ENCODE measurements around the gene DNAI2. TPM values are rescaled to one million over a fixed set of nuclear protein-coding genes. Genes with fewer than 3 reads are reported as not detected.

The DNAI2 gene
- total RNA-seq, 1 experiment from 2014 or later: 0.26 TPM

DNA sequence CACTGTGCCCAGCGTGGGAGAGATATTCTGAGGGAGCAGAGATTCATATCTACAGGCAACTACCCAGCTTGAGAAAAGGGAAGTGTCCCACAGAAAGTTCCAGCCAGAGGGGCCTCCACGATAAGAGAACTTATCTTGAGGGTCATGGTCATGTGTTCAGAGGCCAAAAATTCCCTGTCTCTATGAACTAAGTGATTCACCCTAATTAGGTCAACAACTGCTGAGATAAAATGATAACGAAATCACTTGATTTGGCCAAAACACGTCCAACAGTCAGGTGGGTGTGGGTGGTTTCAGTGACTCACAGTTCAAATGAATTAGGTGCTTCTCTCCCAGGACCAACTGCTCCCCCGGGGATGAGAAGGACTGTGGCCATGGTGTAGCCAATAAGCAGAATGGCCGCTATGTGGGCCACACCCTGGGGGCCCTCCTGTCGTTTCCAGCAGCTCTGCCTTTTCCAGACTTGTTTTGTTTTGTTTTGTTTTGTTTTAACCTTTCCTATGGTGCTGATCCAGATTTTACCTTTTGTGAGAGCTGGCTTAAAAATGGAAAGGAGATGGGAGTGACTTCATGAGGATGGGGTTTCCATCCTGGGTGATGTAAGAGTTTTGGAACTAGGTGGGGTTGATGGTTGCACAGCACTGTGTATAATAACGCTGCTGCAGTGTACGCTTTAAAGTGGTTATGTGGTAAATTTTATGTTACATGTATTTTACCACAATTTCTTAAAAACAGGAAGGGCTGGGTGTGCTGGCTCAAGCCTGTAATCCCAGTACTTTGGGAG lies 8.7 kb downstream of the DNAI2 start:
- POLR2A ChIA-PET: no interaction called here

DNA sequence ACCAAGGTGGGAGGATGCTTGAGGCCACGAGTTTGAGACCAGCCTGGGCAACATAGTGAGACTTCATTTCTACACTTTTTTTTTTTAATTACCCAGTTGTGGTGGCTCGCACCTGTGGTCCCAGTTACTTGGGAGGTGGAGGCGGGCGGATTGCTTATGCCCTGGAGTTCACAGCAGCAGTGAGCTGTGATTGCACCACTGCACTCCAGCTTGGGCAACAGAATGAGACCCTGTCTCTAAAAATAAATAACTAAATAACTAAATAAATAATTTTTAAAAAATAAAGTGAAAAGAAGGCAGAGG lies 9.3 kb downstream of the DNAI2 start:
- H3K9me3 Mint-ChIP-seq: no peaks in the 10 kb centered on the region
- CTCF ChIA-PET: interaction anchor here (0.6 to 5.3 kb wide), 2 partner anchors 8 to 14 kb away, joined by 5 to 112 read pairs; no protein-coding TSS in a partner anchor
- DNase-seq (ENCODE audit: low spot score) (no peak), ATAC-seq (no peak)
- TF ChIP-seq TEAD4 (CRISPR knock-in tag; IDR thresholded peaks at IDR 0.05): no peak
- TF ChIP-seq HMGA2 (CRISPR knock-in tag; IDR thresholded peaks at IDR 0.05): no peak
- TF ChIP-seq OVOL2 (CRISPR knock-in tag; IDR thresholded peaks at IDR 0.05; ENCODE audit: borderline replicate concordance): no peak
- no peak for TF ChIP-seq MXD4 (CRISPR knock-in tag; IDR thresholded peaks at IDR 0.05; ENCODE audit: borderline replicate concordance)
- no peak for TF ChIP-seq ETV6 (CRISPR knock-in tag; IDR thresholded peaks at IDR 0.05)
- TF ChIP-seq, protein P1, sequence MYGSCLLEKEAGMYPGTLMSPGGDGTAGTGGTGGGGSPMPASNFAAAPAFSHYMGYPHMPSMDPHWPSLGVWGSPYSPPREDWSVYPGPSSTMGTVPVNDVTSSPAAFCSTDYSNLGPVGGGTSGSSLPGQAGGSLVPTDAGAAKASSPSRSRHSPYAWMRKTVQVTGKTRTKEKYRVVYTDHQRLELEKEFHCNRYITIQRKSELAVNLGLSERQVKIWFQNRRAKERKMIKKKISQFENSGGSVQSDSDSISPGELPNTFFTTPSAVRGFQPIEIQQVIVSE (CRISPR knock-in tag; IDR thresholded peaks at IDR 0.05; ENCODE audit: borderline replicate concordance): no peak
- no peak overlapping the region for H3K27ac Mint-ChIP-seq
- POLR2A ChIA-PET: no interaction called here
- no peaks in the 10 kb centered on the region for H3K36me3 Mint-ChIP-seq
- H3K27me3 Mint-ChIP-seq (ENCODE audit: low read depth): no peaks in the 10 kb centered on the region; the same call in 1 of the 2 replicates
- H3K4me3 Mint-ChIP-seq: no peak overlapping the region
- peaks cover 7% of the 10 kb centered on the region; the same call in 1 of the 2 replicates for H3K4me1 Mint-ChIP-seq

More for the DNA sequence above, 8.7 kb downstream of the DNAI2 start:
- TF ChIP-seq GTF2I (CRISPR knock-in tag; conservative IDR thresholded peaks at IDR 0.05) (no peak), CREM (CRISPR knock-in tag; IDR thresholded peaks at IDR 0.05) (no peak), MXD4 (CRISPR knock-in tag; IDR thresholded peaks at IDR 0.05; ENCODE audit: borderline replicate concordance) (no peak)
- TF ChIP-seq, protein P2, sequence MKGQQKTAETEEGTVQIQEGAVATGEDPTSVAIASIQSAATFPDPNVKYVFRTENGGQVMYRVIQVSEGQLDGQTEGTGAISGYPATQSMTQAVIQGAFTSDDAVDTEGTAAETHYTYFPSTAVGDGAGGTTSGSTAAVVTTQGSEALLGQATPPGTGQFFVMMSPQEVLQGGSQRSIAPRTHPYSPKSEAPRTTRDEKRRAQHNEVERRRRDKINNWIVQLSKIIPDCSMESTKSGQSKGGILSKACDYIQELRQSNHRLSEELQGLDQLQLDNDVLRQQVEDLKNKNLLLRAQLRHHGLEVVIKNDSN (CRISPR knock-in tag; IDR thresholded peaks at IDR 0.05): no peak
- TF ChIP-seq, protein P3, sequence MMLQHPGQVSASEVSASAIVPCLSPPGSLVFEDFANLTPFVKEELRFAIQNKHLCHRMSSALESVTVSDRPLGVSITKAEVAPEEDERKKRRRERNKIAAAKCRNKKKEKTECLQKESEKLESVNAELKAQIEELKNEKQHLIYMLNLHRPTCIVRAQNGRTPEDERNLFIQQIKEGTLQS (CRISPR knock-in tag; conservative IDR thresholded peaks at IDR 0.05): no peak
- TF ChIP-seq, protein P4, sequence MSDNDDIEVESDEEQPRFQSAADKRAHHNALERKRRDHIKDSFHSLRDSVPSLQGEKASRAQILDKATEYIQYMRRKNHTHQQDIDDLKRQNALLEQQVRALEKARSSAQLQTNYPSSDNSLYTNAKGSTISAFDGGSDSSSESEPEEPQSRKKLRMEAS (CRISPR knock-in tag; IDR thresholded peaks at IDR 0.05): no peak
- Mint-ChIP-seq H3K4me3 (no peak overlapping the region), H3K4me1 (peaks cover 7% of the 10 kb centered on the region; the same call in 1 of the 2 replicates), H3K27me3 (ENCODE audit: low read depth) (no peaks in the 10 kb centered on the region; the same call in 1 of the 2 replicates), H3K36me3 (no peaks in the 10 kb centered on the region), H3K9me3 (no peaks in the 10 kb centered on the region), H3K27ac (no peak overlapping the region)
- CTCF ChIA-PET: interaction anchor here (5.3 kb wide), 1 partner anchor 15 kb away, joined by 112 read pairs; no protein-coding TSS in a partner anchor
- DNase-seq (ENCODE audit: low spot score) (no peak), ATAC-seq (no peak)

DNA sequence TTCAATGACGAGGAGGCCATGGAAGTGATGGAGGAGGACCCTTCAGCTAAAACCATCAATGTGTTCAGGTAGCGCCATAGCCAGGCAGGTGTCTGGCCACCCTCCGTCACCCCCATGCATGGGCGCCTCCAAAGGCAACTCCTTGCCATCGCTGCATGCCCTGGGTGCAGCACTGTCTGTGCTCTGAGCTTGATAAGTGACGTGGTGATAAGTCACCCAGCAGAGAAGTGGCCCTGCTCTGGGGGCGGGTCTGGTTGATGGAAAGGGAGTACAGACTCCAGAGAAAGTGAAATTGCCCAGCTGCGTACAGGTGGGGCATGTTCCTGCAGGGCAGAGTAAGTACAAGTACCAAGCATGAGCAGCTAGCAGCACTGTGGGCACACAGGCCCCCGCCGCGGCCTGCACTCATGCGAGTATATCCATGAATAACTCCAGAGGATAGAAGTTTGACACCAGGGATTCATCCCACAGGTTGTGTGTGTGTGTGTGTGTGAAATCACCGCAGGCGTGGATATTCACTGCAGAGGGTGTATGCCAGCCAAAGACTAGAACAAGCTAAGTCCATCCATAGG lies 13.1 kb downstream of the DNAI2 start:
- H3K4me1 Mint-ChIP-seq: peaks cover 7% of the 10 kb centered on the region; the same call in 1 of the 2 replicates
- DNase-seq (ENCODE audit: low spot score) (no peak), ATAC-seq (no peak)
- no peak overlapping the region for H3K4me3 Mint-ChIP-seq
- CTCF ChIA-PET: interaction anchor here (0.9 to 5.3 kb wide), 2 partner anchors 10 to 75 kb away, joined by 3 to 112 read pairs; partner anchors contain the start of gene BTBD17
- TF ChIP-seq ZNF138 (CRISPR knock-in tag; conservative IDR thresholded peaks at IDR 0.05) (no peak), ZNF263 (CRISPR knock-in tag; IDR thresholded peaks at IDR 0.05; ENCODE audit: low read depth) (no peak)
- TF ChIP-seq, protein P5, sequence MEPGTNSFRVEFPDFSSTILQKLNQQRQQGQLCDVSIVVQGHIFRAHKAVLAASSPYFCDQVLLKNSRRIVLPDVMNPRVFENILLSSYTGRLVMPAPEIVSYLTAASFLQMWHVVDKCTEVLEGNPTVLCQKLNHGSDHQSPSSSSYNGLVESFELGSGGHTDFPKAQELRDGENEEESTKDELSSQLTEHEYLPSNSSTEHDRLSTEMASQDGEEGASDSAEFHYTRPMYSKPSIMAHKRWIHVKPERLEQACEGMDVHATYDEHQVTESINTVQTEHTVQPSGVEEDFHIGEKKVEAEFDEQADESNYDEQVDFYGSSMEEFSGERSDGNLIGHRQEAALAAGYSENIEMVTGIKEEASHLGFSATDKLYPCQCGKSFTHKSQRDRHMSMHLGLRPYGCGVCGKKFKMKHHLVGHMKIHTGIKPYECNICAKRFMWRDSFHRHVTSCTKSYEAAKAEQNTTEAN (CRISPR knock-in tag; IDR thresholded peaks at IDR 0.05): no peak
- no peaks in the 10 kb centered on the region for H3K9me3 Mint-ChIP-seq
- no peaks in the 10 kb centered on the region for H3K36me3 Mint-ChIP-seq
- POLR2A ChIA-PET: no interaction called here
- no peak overlapping the region for H3K27ac Mint-ChIP-seq
- no peaks in the 10 kb centered on the region; the same call in 1 of the 2 replicates for H3K27me3 Mint-ChIP-seq (ENCODE audit: low read depth)

DNA sequence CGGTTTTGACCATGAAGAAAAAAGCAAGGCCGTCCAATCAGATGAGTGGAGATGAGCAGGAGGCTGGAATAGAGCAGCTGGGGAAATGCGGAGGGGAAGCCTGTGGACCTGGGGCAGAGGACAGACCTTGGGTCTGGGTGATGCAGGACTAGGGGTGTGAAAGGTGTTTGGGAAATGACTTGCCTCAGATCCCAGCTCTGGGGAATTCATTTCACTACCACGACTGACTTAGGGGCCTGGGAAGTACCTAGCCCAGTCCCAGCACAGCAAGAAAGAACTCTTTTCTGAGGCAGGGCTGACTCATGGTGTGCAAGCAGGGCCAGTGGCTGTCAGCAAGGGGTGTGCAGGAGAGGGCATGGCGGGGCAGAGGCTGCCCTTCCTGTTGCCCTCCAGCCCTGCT lies 14.8 kb downstream of the DNAI2 start:
- Mint-ChIP-seq H3K4me3 (no peak overlapping the region), H3K9me3 (no peaks in the 10 kb centered on the region), H3K36me3 (no peaks in the 10 kb centered on the region), H3K4me1 (peaks cover 7% of the 10 kb centered on the region; the same call in 1 of the 2 replicates), H3K27ac (no peak overlapping the region), H3K27me3 (ENCODE audit: low read depth) (no peaks in the 10 kb centered on the region; the same call in 1 of the 2 replicates)
- ATAC-seq: no peak
- no peak for DNase-seq (ENCODE audit: low spot score)
- CTCF ChIA-PET: no interaction called here
- POLR2A ChIA-PET: no interaction called here
- TF ChIP-seq, protein P6, sequence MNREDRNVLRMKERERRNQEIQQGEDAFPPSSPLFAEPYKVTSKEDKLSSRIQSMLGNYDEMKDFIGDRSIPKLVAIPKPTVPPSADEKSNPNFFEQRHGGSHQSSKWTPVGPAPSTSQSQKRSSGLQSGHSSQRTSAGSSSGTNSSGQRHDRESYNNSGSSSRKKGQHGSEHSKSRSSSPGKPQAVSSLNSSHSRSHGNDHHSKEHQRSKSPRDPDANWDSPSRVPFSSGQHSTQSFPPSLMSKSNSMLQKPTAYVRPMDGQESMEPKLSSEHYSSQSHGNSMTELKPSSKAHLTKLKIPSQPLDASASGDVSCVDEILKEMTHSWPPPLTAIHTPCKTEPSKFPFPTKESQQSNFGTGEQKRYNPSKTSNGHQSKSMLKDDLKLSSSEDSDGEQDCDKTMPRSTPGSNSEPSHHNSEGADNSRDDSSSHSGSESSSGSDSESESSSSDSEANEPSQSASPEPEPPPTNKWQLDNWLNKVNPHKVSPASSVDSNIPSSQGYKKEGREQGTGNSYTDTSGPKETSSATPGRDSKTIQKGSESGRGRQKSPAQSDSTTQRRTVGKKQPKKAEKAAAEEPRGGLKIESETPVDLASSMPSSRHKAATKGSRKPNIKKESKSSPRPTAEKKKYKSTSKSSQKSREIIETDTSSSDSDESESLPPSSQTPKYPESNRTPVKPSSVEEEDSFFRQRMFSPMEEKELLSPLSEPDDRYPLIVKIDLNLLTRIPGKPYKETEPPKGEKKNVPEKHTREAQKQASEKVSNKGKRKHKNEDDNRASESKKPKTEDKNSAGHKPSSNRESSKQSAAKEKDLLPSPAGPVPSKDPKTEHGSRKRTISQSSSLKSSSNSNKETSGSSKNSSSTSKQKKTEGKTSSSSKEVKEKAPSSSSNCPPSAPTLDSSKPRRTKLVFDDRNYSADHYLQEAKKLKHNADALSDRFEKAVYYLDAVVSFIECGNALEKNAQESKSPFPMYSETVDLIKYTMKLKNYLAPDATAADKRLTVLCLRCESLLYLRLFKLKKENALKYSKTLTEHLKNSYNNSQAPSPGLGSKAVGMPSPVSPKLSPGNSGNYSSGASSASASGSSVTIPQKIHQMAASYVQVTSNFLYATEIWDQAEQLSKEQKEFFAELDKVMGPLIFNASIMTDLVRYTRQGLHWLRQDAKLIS (CRISPR knock-in tag; IDR thresholded peaks at IDR 0.05; ENCODE audit: borderline replicate concordance): no peak
- TF ChIP-seq, protein P7, sequence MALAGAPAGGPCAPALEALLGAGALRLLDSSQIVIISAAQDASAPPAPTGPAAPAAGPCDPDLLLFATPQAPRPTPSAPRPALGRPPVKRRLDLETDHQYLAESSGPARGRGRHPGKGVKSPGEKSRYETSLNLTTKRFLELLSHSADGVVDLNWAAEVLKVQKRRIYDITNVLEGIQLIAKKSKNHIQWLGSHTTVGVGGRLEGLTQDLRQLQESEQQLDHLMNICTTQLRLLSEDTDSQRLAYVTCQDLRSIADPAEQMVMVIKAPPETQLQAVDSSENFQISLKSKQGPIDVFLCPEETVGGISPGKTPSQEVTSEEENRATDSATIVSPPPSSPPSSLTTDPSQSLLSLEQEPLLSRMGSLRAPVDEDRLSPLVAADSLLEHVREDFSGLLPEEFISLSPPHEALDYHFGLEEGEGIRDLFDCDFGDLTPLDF (CRISPR knock-in tag; IDR thresholded peaks at IDR 0.05): no peak

All from WTC11 (cell line).